GM12878 (cell line): ENCODE measurements around the gene EEF1A2.

Experiments used
- BRCA1 ChIP-seq: IDR thresholded peaks from 2 replicates; pipeline ENCODE4 v1.6.1; 2011; ENCODE audit warnings: low read depth, low read length, improper control_type of control experiment
- CBX5 ChIP-seq: sonication (generic); IDR thresholded peaks from 2 replicates; pipeline ENCODE4 v1.6.1; 2016; ENCODE audit warnings: low read depth, moderate library complexity, mild to moderate bottlenecking, inconsistent platforms
- CHD2 ChIP-seq: IDR thresholded peaks from 2 replicates; pipeline ENCODE4 v1.6.1; 2011; ENCODE audit warnings: low read depth, low read length, improper control_type of control experiment, borderline replicate concordance
- CTCF ChIP-seq, 3 experiments: IDR thresholded peaks in 2 of 3; conservative IDR thresholded peaks in 1 of 3; 2 replicates each; pipeline ENCODE4 v1.5.1; 2011; ENCODE audit warnings: low read depth in 3 of 3, low read length in 3 of 3, mild to moderate bottlenecking in 3 of 3, control low read depth in 2 of 3, moderate library complexity in 2 of 3, inconsistent platforms in 1 of 3, mixed read lengths in 1 of 3; ENCODE audit not compliant: control insufficient read depth in 2 of 3, insufficient read depth in 1 of 3; ENCODE audit errors: extremely low read depth in 1 of 3
- JUND ChIP-seq: IDR thresholded peaks from 2 replicates; pipeline ENCODE4 v1.6.1; 2012; ENCODE audit warnings: low read depth, mild to moderate bottlenecking, low read length, improper control_type of control experiment, moderate library complexity
- POLR2A ChIP-seq: IDR thresholded peaks from 2 replicates; pipeline ENCODE4 v1.6.1; 2011; ENCODE audit warnings: low read depth, mild to moderate bottlenecking, low read length
- RCOR1 ChIP-seq: conservative IDR thresholded peaks from 2 replicates; pipeline ENCODE4 v1.6.1; 2012; ENCODE audit warnings: low read depth, low read length, improper control_type of control experiment

- no peak for TF ChIP-seq CTCF (IDR thresholded peaks at IDR 0.05 in 2 of 3, conservative IDR thresholded peaks at IDR 0.05 in 1 of 3; ENCODE audit: control insufficient read depth in 2 of 3, extremely low read depth in 1 of 3, insufficient read depth in 1 of 3, low read depth in 3 of 3, low read length in 3 of 3)
- no peak for TF ChIP-seq BRCA1
- TF ChIP-seq JUND: no peak
- TF ChIP-seq CBX5: no peak
- TF ChIP-seq RCOR1: no peak
- TF ChIP-seq POLR2A: no peak
- TF ChIP-seq CHD2: no peak
Observed at GRCh38 chr20:63459070-63459380, 39.9 kb downstream of the EEF1A2 start.
